Stimulated activated CD8-positive, alpha-beta memory T cell treated with anti-CD3 and anti-CD28 coated beads, Interleukin-15, amount 100 ng/mL, for 48 hours (primary cell): ENCODE data around the gene ADGRG6.

Experiments used
- DNase-seq, 2 donors: peaks; one replicate each; pipeline ENCODE4 v3.0.0-alpha.2; 2020; ENCODE audit warnings: low read depth in 2 of 2

Gene ADGRG6

DNA sequence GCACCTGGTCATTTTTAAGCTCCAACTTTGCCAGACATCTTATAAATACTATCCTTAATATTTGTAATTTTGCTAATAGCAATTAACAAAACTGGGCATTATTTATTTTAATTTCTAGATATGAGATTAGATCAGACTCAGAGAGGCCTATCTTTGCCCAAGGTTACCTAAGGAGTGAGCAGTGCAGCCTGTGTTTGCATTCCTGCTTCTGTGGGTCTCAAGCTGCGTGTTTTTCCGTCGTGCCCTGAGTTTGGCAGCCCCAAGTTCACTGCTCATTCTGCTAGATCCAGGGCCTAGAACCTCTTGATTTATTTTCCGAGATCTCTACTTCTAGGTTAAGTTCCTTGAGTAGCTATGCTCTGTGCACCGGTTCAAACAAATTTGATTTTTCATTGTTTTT lies 11.0 kb upstream of the ADGRG6 start:
- DNase-seq = no peak

DNA sequence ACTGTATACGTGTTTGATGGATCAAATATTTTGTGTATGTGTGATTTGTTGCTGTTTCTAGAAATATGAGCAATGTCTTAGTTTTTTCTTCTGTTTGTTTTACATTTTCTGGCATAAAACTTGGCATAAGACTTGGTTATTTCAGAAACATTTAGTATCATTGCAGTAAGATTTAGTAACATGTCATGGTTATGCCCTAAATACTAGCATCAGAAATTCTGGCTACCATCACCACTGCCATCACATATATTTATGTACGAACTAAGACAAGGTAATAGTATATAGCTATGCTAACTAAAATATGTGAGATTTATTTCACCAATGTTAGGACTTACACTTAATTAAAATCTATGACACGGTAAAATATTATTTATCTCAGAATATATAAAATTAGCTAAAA lies 10.3 kb upstream of the ADGRG6 start:
- DNase-seq = no peak

- no peak for DNase-seq
These were observed 9.5 kb upstream of the ADGRG6 start for GRCh38 chr6:142292166-142292924.

DNA sequence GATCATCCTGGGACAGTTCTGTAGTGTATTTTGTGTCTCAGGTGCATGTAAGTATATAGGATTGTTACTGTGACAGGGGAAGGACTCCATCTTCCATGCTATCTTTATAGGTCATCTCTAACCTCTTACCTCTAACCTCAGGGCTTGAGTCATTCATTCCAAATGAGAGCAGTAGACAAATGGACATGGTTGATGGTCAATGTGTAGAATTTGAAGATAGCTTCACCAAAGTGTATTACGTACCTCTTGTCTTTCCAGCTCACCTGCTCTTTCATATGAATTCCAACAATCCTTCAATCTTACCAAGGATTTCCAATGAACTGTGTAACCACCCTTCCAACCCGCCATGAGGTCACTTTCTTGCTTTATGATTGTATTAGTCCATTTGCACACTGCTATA lies 8.7 kb upstream of the ADGRG6 start:
- DNase-seq = no peak

GRCh38 chr6:142294679-142295078 lies 7.1 kb upstream of the ADGRG6 start:
- DNase-seq = no peak

DNA sequence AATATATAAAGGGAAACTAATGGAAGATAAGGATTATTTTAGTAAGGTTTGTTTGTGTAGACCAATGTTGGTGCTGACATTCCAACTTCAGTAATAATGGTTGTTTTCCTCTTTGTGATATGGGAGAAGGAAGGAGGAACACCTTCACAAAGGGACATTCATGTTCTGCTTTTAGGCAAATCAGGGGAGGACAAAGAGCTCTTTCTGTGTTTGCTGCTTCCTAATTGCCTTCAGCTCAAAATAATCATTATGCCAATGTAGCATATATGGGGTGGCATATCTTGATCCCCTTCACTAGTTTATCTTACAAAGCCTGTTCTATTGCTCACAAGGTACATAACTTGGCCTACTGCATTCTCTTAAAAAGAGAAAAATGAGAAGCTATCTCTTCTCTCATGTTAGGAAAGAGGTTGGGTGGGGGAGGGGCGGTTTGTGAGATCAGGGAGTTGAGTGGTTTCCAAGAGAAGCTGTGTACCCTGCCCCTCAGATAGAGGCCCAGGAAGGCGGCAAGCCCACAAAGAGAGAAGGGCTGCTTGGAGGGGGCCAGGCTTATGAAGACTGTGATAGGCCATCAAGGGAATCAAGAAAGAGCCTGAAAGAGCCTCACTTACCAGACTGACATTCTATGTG lies 4.7 kb upstream of the ADGRG6 start:
- DNase-seq = no peak

DNA sequence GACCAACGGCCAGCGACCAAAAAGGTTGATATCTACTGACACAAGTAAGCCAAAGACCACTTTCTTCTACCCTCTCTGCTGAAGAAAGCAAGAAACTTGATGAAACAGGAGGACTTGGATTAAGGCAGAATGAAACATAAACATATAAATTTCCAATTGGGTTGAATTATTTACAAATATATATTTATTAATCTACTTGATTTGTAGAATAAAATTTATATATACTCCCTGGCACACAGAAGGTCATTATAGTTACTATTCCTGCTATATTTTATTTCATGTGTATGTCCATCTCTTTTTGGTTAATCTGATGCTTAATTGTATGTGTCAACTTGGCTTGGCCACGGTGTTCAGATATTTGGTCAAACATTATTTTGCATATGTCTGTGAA lies 4.2 kb upstream of the ADGRG6 start:
- DNase-seq = no peak

GRCh38 chr6:142297996-142298753 lies 3.6 kb upstream of the ADGRG6 start:
- no peak for DNase-seq

DNA sequence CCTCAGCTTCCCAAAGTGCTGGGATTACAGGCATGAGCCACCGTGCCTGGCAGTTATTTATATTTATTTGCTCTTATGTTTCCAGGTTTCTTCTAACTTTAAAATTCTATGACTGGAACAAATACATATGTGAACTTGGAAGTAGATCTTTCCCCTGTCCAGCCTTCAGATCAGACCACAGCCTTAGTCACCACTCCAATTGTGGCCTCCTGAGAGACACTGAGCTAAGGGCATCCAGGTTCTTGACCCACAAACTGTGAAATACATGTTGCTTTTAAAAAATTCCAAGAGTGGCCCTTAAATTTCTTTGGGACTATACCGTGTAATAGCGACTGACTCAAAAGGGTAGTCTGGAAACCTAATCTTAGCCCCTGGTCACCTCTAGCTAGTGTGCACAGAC lies 1.5 kb upstream of the ADGRG6 start:
- DNase-seq = no peak

- no peak for DNase-seq
These were observed 803 bp upstream of the ADGRG6 start for GRCh38 chr6:142300758-142301650.

- no peak for DNase-seq
These were observed 791 bp downstream of the ADGRG6 start for GRCh38 chr6:142302421-142303175.

- DNase-seq = no peak
These were observed 1.3 kb downstream of the ADGRG6 start for GRCh38 chr6:142303176-142303533.

DNA sequence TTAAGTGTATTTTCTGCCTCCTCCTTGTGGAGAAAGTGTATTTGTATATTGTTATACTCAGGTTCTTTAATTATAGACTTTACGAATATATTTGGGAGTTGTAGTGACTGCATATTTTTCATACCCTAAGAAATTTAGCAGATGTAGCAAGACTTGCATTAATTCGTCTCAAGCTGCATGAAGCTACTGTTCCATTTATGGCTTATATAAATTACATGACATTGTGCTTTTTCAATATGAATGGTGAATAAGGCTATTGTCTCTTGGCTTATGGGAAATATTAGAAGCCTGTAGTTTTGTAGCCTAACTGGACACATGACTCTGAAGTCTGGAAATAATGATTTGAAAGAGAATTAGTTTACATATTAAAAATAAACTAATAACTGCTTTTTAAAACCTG lies 2.4 kb downstream of the ADGRG6 start:
- DNase-seq = no peak

- DNase-seq = no peak
These were observed 4.9 kb downstream of the ADGRG6 start for GRCh38 chr6:142306736-142307135.

DNA sequence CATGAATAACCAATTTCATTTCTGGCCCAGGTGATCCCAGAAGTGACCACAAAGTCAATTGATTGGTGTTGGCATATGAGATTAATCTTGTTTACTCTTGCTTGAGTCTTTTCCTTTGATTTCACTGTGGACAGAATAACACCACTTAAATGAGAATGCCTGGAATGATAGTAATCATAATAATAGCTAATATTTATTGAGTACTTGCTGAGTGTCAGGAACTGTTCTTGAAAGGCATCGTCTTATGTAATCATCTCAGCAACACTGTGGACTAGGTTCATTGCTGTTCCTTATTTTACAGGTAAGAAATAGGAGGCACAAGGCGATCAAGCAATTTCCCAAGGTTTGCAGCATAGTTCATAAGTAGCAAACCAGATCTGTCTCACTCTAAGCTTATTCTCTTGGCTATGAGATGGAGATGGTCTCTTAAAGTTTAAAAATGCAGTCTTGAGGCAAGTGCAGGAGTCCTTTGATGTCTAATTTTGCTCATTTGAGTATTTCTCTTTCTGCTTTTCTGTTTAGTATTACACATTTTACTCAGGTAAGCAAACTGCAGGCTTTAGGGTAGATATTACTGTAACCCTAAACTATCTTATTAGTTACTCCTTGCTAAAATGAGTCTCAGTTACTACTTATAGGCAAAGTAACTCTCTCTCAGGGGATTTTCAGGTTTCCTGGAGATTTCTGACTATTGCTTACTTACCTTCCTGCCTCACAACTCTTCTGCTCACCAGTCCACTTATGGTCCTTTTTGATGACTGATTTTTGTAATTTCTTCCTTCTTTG lies 6.3 kb downstream of the ADGRG6 start:
- DNase-seq = no peak

DNA sequence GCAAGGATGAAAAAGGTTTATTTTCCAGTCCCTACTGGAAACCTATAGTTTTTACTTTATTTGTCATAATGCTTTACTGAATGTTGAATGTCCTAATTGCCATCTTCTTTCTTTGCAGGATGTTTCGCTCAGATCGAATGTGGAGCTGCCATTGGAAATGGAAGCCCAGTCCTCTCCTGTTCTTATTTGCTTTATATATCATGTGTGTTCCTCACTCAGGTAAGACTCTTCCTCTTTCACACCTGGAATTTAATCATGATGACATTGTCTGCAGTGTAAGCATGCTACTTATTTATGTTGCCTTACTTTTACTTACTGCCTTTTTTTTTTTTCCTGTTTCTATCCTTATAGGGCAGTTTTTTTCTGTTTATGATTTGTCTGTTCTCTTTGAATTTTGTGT lies 7.6 kb downstream of the ADGRG6 start:
- no peak for DNase-seq

- no peak for DNase-seq
These were observed 11.5 kb downstream of the ADGRG6 start for GRCh38 chr6:142313284-142313683.

DNA sequence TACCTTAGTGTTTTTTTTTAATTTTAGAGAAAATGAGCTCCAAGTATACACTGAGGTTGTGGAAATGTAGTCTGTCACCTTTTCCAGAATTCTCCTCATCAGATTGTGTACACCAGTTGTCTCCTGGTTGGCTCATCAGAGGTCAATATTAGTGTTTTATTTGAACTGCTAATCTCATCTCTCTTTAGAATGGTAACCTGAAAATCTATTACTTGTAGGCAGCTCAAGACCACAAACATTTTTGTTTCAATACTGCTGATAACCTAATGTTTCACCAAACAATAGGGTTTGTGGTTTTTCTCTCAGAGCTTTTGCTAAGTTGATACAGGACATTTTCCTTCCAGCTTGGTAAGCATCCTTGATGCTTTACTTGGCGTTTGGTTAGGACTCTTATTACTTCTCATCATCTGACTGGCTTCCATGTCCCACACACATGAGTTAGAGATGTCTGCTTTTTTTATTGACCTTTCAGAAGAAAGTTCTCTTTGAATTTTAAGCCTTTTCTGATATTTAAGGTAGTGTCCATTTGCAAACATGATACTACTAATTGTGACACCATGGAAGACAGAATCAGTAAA lies 15.1 kb downstream of the ADGRG6 start:
- DNase-seq = no peak

DNA sequence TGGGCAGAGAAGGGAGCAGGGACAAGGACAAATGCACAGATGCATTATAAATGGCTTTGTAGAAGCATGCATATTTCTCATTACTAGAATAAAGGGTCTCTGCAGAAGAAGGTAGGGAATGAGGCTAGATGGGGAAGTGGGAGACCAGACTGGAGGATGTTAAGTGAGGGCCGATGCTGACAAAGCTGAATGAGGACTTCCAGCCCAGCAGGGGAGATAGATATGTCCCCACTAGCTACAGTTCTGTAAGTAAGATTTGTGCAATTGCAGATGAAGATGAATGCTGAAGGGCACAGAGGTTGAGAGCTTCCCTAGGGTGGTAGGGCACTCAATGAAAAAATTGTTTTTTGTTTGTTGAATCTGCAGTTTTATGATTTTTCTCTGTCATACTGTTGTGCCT lies 16.9 kb downstream of the ADGRG6 start:
- DNase-seq = no peak

DNA sequence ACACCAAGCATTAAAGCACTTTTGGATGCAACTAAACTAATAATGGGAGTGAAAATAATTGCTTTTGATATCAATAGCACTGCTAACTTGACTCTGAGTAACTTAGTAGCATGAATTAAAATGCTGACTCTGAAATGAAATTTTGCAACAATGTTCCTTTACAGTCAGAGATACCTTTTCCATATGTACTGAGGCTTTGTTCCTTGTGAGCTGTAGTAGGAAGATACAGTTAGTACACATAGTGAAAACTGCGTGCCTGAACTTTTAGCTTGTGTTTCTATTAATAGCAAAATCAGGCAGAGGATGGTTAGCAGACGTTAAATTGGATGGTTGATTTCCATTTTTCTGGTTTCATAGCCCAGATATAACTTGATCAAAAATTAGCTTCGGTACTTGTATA lies 18.6 kb downstream of the ADGRG6 start:
- no peak for DNase-seq
